Prostate gland (tissue), 2 donors: ENCODE data around the gene CD82. TPM values are rescaled to one million over a fixed set of nuclear protein-coding genes. Genes with fewer than 3 reads are reported as not detected.

Experiments used
- DNase-seq: peaks from one replicate; pipeline ENCODE4 v3.0.0-alpha.2; 2019; ENCODE audit warnings: low spot score
- H3K27ac ChIP-seq, 2 donors: fragments of 200-600 bp; sonication (generic); 2 replicates each; pipeline ENCODE4 v1.5.1; 2017 to 2019
- H3K27me3 ChIP-seq: fragments of 200-600 bp; sonication (generic); replicated peaks from 2 replicates; pipeline ENCODE4 v1.5.1; 2019; ENCODE audit not compliant: insufficient read depth
- H3K36me3 ChIP-seq, 2 donors: fragments of 200-600 bp; sonication (generic); 1 replicate in 1 of 2; 2 replicates in 1 of 2; pipeline versions ENCODE4 v1.5.1 to v1.8.1; 2017 to 2019
- H3K4me1 ChIP-seq: fragments of 200-600 bp; sonication (generic); replicated peaks from 2 replicates; pipeline ENCODE4 v1.5.1; 2019
- H3K4me3 ChIP-seq, 2 donors: fragments of 200-600 bp; sonication (generic); 2 replicates each; pipeline ENCODE4 v1.5.1; 2017 to 2019
- H3K9me3 ChIP-seq: fragments of 200-600 bp; sonication (generic); 2 replicates; pipeline ENCODE4 v1.5.1; 2017
- CTCF ChIP-seq, 4 experiments: fragments of 200-600 bp in 2 of 4; fragments of 450-650 bp in 2 of 4; sonication (generic) in 2 of 4; IDR thresholded peaks; 1 replicate in 3 of 4; 2 replicates in 1 of 4; pipeline ENCODE4 v1.5.1; 2016 to 2019; ENCODE audit warnings: antibody characterized with exemption in 4 of 4, mild to moderate bottlenecking in 2 of 4, moderate library complexity in 2 of 4
- POLR2A ChIP-seq: fragments of 450-650 bp; IDR thresholded peaks from one replicate; pipeline ENCODE4 v1.6.1; 2016; ENCODE audit warnings: antibody characterized with exemption, mild to moderate bottlenecking
- POLR2AphosphoS5 ChIP-seq: sonication (generic); formaldehyde crosslinking; IDR thresholded peaks from one replicate; pipeline ENCODE4 v1.6.1; 2017; ENCODE audit warnings: antibody characterized with exemption
- WGBS: methylation state at CpG from one replicate; pipeline ENCODE4 v1.1.5; 2018; 5-methylcytosine and 5-hydroxymethylcytosine counted together
- intact Hi-C: fragments of 100-400 bp; cut with DNase I; formaldehyde crosslinking; loops from one replicate; pipeline ENCODE4 v1.14.2; 2022
- total RNA-seq, 2 donors: library from RNA; depleted of rRNA; stranded (reverse); fragments of >200 nt; gene quantifications; one replicate each; pipeline ENCODE4 v1.1.0, GENCODE V29; 2016

The CD82 gene
- total RNA-seq, 2 donors from 2014 or later: 35.1 to 54.6 TPM

- H3K27ac ChIP-seq: peak overlapping the region in 1 of 2 donors; percentile 19
These were observed 23.8 kb downstream of the CD82 start for GRCh38 chr11:44589301-44589700.

GRCh38 chr11:44590769-44591168 is 25.3 kb downstream of the CD82 start:
- no peak overlapping the region for H3K27ac ChIP-seq

More at GRCh38 chr11:44589301-44589700, 23.8 kb downstream of the CD82 start:
- H3K36me3 ChIP-seq: no peaks in the 10 kb centered on the region
- intact Hi-C loops: no loop called here
- no peak overlapping the region for H3K4me3 ChIP-seq
- H3K4me1 ChIP-seq: peaks cover 5% of the 10 kb centered on the region
- no peak for TF ChIP-seq CTCF (IDR thresholded peaks at IDR 0.05)
- no peak for TF ChIP-seq POLR2AphosphoS5
- TF ChIP-seq POLR2A: no peak
- no peak for DNase-seq
- no peaks in the 10 kb centered on the region for H3K27me3 ChIP-seq
- no peaks in the 10 kb centered on the region for H3K9me3 ChIP-seq
- WGBS: 53% methylated on average over 3 of the region's 3 CpGs

GRCh38 chr11:44591557-44591956 is 26.1 kb downstream of the CD82 start:
- intact Hi-C loops: no loop called here

More at GRCh38 chr11:44590769-44591168, 25.3 kb downstream of the CD82 start:
- Histone ChIP-seq H3K9me3 (no peaks in the 10 kb centered on the region), H3K27me3 (no peaks in the 10 kb centered on the region), H3K36me3 (no peaks in the 10 kb centered on the region), H3K4me1 (no peaks in the 10 kb centered on the region), H3K4me3 (no peak overlapping the region)
- WGBS: 73% methylated on average over 6 of the region's 6 CpGs
- no peak for TF ChIP-seq CTCF (IDR thresholded peaks at IDR 0.05)
- TF ChIP-seq POLR2AphosphoS5: no peak
- no peak for TF ChIP-seq POLR2A
- DNase-seq: no peak
- intact Hi-C loops: no loop called here

GRCh38 chr11:44592125-44592940 is 26.9 kb downstream of the CD82 start:
- Histone ChIP-seq H3K9me3 (no peaks in the 10 kb centered on the region), H3K27ac (peak overlapping the region in 1 of 2 donors; percentile 54), H3K27me3 (no peaks in the 10 kb centered on the region), H3K36me3 (no peaks in the 10 kb centered on the region), H3K4me1 (peaks cover 3% of the 10 kb centered on the region), H3K4me3 (no peak overlapping the region)
- TF ChIP-seq POLR2A (no peak), CTCF (IDR thresholded peaks at IDR 0.05) (no peak), POLR2AphosphoS5 (no peak)
- intact Hi-C loops: loop anchor here (2.0 kb wide), 1 partner anchor 28 kb away; the partner anchor contains the start of gene CD82
- 71% methylated on average over 13 of the region's 13 CpGs for WGBS
- no peak for DNase-seq

More at GRCh38 chr11:44591557-44591956, 26.1 kb downstream of the CD82 start:
- Histone ChIP-seq H3K4me1 (peaks cover 3% of the 10 kb centered on the region), H3K27ac (no peak overlapping the region), H3K9me3 (no peaks in the 10 kb centered on the region), H3K36me3 (no peaks in the 10 kb centered on the region), H3K4me3 (no peak overlapping the region), H3K27me3 (no peaks in the 10 kb centered on the region)
- TF ChIP-seq POLR2AphosphoS5 (no peak), POLR2A (no peak), CTCF (IDR thresholded peaks at IDR 0.05) (no peak)
- 89% methylated on average over 4 of the region's 4 CpGs for WGBS
- no peak for DNase-seq
